ENCODE measurements around the gene SRSF8. TPM values are rescaled to one million over a fixed set of nuclear protein-coding genes. Genes with fewer than 3 reads are reported as not detected.

The SRSF8 gene
- total RNA-seq, 1 experiment from 2014 or later, result 31.0 TPM

DNA sequence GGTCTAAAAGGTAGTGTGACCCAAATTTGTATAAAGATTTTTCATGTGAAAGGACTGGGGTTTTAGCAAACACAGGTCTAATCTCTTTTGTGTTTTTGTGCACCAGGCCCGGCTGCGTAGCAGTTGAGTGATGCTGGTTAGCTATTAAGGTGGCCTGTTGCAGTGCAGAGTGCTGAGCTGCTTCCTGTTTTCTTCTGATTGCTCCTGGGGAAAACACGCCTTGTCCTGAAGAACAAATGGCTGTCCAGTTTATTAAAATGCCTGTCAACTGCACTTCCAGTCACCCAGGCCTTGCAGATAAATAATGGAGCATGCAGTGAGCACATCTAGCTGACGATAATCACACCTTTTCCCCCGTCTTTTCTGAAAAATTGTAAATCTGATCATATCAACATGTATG, 1.8 kb downstream of the SRSF8 start:
- ChIA-PET POLR2A (interaction anchor here (1.4 to 3.1 kb wide), 5 partner anchors 16 to 82 kb away, joined by 4 to 28 read pairs (median 7); partner anchors contain the start of gene ENDOD1), RAD21 (ENCODE audit: low non-redundant PET in 1 of 2, low total read pairs in 2 of 2, uncharacterized antibody in 2 of 2, unreplicated experiment in 2 of 2) (interaction anchor here (0.7 to 1.1 kb wide), 2 partner anchors 82 kb away, joined by 3 read pairs; no protein-coding TSS in a partner anchor), CTCF (interaction anchor here (0.7 to 3.4 kb wide), 8 partner anchors 23 to 445 kb away, joined by 3 to 23 read pairs (median 4); partner anchors contain the start of genes CWC15 and ENDOD1)
- Histone ChIP-seq H3K36me3 (ENCODE audit: control insufficient read depth in 1 of 2, insufficient read depth in 2 of 2, low read length in 2 of 2) (no peaks in the 10 kb centered on the region), H3K27me3 (ENCODE audit: insufficient read depth, low read length) (no peaks in the 10 kb centered on the region), H4K20me1 (ENCODE audit: insufficient read depth) (no peaks in the 10 kb centered on the region), H3K4me3 (replicated peaks in 1 of 2; ENCODE audit: low read depth in 1 of 2, low read length in 2 of 2) (peak overlapping the region; percentile 69 to 84), H3K9me2 (ENCODE audit: insufficient read depth) (no peaks in the 10 kb centered on the region), H3K79me2 (ENCODE audit: insufficient read depth, low read length) (peaks cover 26% of the 10 kb centered on the region), H3K27ac (ENCODE audit: low read depth, low read length) (peak overlapping the region; percentile 96; the same call in 1 of the 2 replicates), H3K9ac (ENCODE audit: low read length) (peak overlapping the region; percentile 79), H2AFZ (ENCODE audit: low read depth, low read length, poor library complexity, severe bottlenecking) (no peak overlapping the region), H3K4me1 (ENCODE audit: control insufficient read depth in 1 of 2, insufficient read depth in 2 of 2, low read length in 2 of 2) (peaks cover 19 to 28% of the 10 kb centered on the region in 2 experiments), H3K4me2 (ENCODE audit: low read length) (peak overlapping the region; percentile 79), H3K9me3 (ENCODE audit: control insufficient read depth in 1 of 2, insufficient read depth in 1 of 2, low read depth in 1 of 2, low read length in 2 of 2) (no peaks in the 10 kb centered on the region)
- peak; percentile 62 for ATAC-seq
- BruUV-seq (replicated peaks), result no TSS peak
- intact Hi-C loops (cut with micrococcal nuclease), result loop anchor here (2.0 to 5.0 kb wide), 6 partner anchors 24 to 1359 kb away; partner anchors contain the start of gene FAM76B
- peak; percentile 94 for DNase-seq (ENCODE audit: low read depth, low spot score)
- TF ChIP-seq, protein P1, sequence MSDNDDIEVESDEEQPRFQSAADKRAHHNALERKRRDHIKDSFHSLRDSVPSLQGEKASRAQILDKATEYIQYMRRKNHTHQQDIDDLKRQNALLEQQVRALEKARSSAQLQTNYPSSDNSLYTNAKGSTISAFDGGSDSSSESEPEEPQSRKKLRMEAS (IDR thresholded peaks at IDR 0.05), result peak; percentile 92
- peak; percentile 48 for TF ChIP-seq YY1 (IDR thresholded peaks at IDR 0.05; ENCODE audit: extremely low read depth, insufficient replicate concordance, low read depth, low read length)
- peak; percentile 87 for TF ChIP-seq ELF1 (IDR thresholded peaks at IDR 0.05; ENCODE audit: borderline replicate concordance, low read depth)
- no peak for TF ChIP-seq EZH2phosphoT487 (IDR thresholded peaks at IDR 0.05; ENCODE audit: borderline replicate concordance)
- TF ChIP-seq CBX3 (IDR thresholded peaks at IDR 0.05; ENCODE audit: low read depth), result no peak
- no peak for TF ChIP-seq EZH2 (IDR thresholded peaks at IDR 0.05)
- peak; percentile 73 for TF ChIP-seq POLR2A (IDR thresholded peaks at IDR 0.05; ENCODE audit: borderline replicate concordance, extremely low read depth, insufficient read depth, insufficient read length)
- TF ChIP-seq EGR1 (IDR thresholded peaks at IDR 0.05; ENCODE audit: low read depth), result no peak
- TF ChIP-seq, protein P2, sequence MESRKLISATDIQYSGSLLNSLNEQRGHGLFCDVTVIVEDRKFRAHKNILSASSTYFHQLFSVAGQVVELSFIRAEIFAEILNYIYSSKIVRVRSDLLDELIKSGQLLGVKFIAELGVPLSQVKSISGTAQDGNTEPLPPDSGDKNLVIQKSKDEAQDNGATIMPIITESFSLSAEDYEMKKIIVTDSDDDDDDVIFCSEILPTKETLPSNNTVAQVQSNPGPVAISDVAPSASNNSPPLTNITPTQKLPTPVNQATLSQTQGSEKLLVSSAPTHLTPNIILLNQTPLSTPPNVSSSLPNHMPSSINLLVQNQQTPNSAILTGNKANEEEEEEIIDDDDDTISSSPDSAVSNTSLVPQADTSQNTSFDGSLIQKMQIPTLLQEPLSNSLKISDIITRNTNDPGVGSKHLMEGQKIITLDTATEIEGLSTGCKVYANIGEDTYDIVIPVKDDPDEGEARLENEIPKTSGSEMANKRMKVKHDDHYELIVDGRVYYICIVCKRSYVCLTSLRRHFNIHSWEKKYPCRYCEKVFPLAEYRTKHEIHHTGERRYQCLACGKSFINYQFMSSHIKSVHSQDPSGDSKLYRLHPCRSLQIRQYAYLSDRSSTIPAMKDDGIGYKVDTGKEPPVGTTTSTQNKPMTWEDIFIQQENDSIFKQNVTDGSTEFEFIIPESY (IDR thresholded peaks at IDR 0.05; ENCODE audit: extremely low read depth, insufficient replicate concordance, low read length), result no peak
- no peak; the same call in 1 of the 2 replicates for TF ChIP-seq RAD21 (IDR thresholded peaks at IDR 0.05; ENCODE audit: low read depth)
- no peak for TF ChIP-seq CEBPB (IDR thresholded peaks at IDR 0.05; ENCODE audit: low read depth)
- peak; percentile 59 for TF ChIP-seq SRF (IDR thresholded peaks at IDR 0.05; ENCODE audit: low read depth)
- peak; percentile 88 for TF ChIP-seq SP1 (IDR thresholded peaks at IDR 0.05; ENCODE audit: low read depth)
- no peak for TF ChIP-seq ZNF274 (IDR thresholded peaks at IDR 0.05; ENCODE audit: low read depth, low read length)
- peak; percentile 91 for TF ChIP-seq SIN3A (IDR thresholded peaks at IDR 0.05; ENCODE audit: low read depth)
- no peak for TF ChIP-seq TCF7L2 (IDR thresholded peaks at IDR 0.05; ENCODE audit: borderline replicate concordance, extremely low read depth, insufficient read depth, insufficient read length)
- TF ChIP-seq, protein P3, sequence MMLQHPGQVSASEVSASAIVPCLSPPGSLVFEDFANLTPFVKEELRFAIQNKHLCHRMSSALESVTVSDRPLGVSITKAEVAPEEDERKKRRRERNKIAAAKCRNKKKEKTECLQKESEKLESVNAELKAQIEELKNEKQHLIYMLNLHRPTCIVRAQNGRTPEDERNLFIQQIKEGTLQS (IDR thresholded peaks at IDR 0.05), result no peak
- TF ChIP-seq JUND (IDR thresholded peaks at IDR 0.05), result peak; percentile 26; the same call in 1 of the 2 replicates
- TF ChIP-seq, protein P4, sequence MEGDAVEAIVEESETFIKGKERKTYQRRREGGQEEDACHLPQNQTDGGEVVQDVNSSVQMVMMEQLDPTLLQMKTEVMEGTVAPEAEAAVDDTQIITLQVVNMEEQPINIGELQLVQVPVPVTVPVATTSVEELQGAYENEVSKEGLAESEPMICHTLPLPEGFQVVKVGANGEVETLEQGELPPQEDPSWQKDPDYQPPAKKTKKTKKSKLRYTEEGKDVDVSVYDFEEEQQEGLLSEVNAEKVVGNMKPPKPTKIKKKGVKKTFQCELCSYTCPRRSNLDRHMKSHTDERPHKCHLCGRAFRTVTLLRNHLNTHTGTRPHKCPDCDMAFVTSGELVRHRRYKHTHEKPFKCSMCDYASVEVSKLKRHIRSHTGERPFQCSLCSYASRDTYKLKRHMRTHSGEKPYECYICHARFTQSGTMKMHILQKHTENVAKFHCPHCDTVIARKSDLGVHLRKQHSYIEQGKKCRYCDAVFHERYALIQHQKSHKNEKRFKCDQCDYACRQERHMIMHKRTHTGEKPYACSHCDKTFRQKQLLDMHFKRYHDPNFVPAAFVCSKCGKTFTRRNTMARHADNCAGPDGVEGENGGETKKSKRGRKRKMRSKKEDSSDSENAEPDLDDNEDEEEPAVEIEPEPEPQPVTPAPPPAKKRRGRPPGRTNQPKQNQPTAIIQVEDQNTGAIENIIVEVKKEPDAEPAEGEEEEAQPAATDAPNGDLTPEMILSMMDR (IDR thresholded peaks at IDR 0.05 in 2 of 3, conservative IDR thresholded peaks at IDR 0.05 in 1 of 3; ENCODE audit: borderline replicate concordance in 1 of 3, insufficient read depth in 1 of 3, low read depth in 2 of 3, low read length in 2 of 3), result no peak
- TF ChIP-seq ZFX (IDR thresholded peaks at IDR 0.05), result peak; percentile 40; the same call in 1 of the 2 replicates
